Activated T-cell treated with anti-CD3 and anti-CD28 coated beads, Interleukin-2, amount 50 U/mL, for 72 hours (primary cell): ENCODE measurements around the gene DLX1. TPM values are rescaled to one million over a fixed set of nuclear protein-coding genes. Genes with fewer than 3 reads are reported as not detected.
"Not testable (repeated sequence)": the region's sequence is repeated elsewhere in the genome, so short reads cannot be mapped to it uniquely, and the experiment has no call there.

Experiments used
- ATAC-seq, 2 donors: fragments of 150-1000 bp; cut with Tn5 transposase; replicated peaks in 1 of 2; 2 replicates each; pipeline ENCODE4 v1.10.0; 2021; ENCODE audit warnings: moderate library complexity in 2 of 2, mild to moderate bottlenecking in 1 of 2
- DNase-seq, 2 donors: peaks; one replicate each; pipeline ENCODE4 v3.0.0; 2021 to 2022; ENCODE audit warnings: mixed read lengths in 1 of 2
- H3K27ac Mint-ChIP-seq: one replicate; pipeline ENCODE4 v1.8.0; 2022; ENCODE audit warnings: mild to moderate bottlenecking, moderate library complexity, mixed read lengths
- H3K27me3 Mint-ChIP-seq: one replicate; pipeline ENCODE4 v1.8.0; 2022; ENCODE audit warnings: low read depth, mixed read lengths
- H3K36me3 Mint-ChIP-seq, 2 donors: one replicate each; pipeline ENCODE4 v1.8.0; 2022; ENCODE audit warnings: mixed read lengths in 2 of 2, mild to moderate bottlenecking in 1 of 2; ENCODE audit not compliant: insufficient read depth in 2 of 2
- H3K4me1 Mint-ChIP-seq: one replicate; pipeline ENCODE4 v1.8.0; 2022; ENCODE audit warnings: low read depth, mixed read lengths
- H3K4me3 Mint-ChIP-seq, 2 donors: one replicate each; pipeline ENCODE4 v1.8.0; 2022; ENCODE audit warnings: mild to moderate bottlenecking in 2 of 2, mixed read lengths in 2 of 2, moderate library complexity in 2 of 2
- H3K9me3 Mint-ChIP-seq, 2 donors: one replicate each; pipeline ENCODE4 v1.8.0; 2022; ENCODE audit warnings: mixed read lengths in 2 of 2
- total RNA-seq, 2 donors: library from RNA; stranded (reverse); gene quantifications; one replicate each; pipeline ENCODE4 v1.2.3, GENCODE V29; 2022

The DLX1 gene
- total RNA-seq, 2 donors from 2014 or later: 0.24 TPM; not detected in 1

DNA sequence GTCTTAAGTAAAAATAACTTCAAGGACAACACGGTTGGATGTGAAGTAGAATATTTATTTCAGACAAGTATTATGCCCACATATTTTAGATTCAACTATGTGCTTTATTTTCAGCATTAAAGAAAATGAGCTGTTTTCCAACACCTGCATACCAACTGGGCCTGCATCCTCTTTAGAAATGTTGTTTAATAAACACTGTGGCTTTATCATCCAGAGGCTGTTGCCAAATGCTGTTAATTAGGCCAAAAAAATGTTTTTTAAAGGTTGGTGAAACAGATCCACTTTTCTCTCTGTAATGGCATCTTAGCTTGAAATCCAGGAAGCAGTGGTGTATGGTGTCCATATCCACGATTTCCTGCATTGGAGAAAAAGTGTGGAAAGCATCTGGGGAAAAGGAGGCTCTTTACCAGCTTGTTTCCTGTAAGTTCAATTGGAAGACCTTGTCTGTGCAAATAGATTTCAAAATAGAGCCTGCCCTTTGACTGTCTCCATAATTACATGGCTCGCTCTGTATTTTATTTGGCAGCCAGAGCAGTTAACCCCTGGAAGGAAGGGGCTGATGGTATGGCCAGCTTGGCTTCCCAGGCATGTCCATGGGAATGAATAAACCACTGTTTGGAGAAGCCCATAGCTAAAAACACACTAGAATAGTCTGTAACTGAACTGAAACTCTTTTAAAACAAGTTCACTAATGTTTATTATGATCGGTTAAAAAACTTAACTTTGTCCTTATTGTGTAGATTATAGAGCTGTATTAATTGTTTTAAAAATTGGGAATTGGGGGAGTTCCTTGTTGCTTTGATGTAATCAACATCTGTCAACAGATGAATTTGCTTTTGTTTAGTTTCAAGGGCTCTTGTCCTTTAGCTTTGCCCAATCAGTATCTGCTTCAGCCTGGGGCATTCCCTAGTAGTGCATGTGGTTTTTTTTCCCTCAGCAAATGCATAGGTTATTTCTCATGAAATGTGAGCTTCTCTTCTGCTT, 33.0 kb upstream of the DLX1 start:
- ATAC-seq (no peak), DNase-seq (no peak)
- no peaks in the 10 kb centered on the region for H3K27me3 Mint-ChIP-seq
- H3K4me1 Mint-ChIP-seq: peaks cover 7% of the 10 kb centered on the region
- H3K36me3 Mint-ChIP-seq: peaks cover 0 to 2% of the 10 kb centered on the region in 2 donors
- H3K4me3 Mint-ChIP-seq: no peak overlapping the region
- no peaks in the 10 kb centered on the region for H3K9me3 Mint-ChIP-seq
- H3K27ac Mint-ChIP-seq: no peak overlapping the region

DNA sequence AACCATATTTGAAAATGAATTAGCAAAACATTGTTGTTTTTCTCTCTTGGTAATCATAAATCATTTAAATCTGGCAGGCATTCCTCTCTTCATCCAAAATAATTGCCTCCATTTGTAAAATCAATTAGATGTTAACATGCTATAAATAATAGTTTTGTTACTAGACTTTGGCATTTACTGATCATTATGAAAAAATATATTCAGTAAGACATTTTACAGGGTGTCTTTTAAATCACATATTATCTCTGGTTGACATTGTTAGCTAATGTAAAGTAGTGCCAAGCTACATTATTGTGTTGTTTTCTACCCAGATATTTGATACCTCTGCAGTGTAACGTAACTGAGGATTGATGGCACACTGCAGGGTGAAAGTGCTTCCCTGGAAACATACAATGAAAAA, 31.8 kb upstream of the DLX1 start:
- DNase-seq (no peak), ATAC-seq (no peak)
- no peaks in the 10 kb centered on the region for H3K9me3 Mint-ChIP-seq
- H3K4me3 Mint-ChIP-seq: no peak overlapping the region
- H3K4me1 Mint-ChIP-seq: peaks cover 7% of the 10 kb centered on the region
- no peaks in the 10 kb centered on the region for H3K27me3 Mint-ChIP-seq
- no peaks in the 10 kb centered on the region for H3K36me3 Mint-ChIP-seq
- no peak overlapping the region for H3K27ac Mint-ChIP-seq

DNA sequence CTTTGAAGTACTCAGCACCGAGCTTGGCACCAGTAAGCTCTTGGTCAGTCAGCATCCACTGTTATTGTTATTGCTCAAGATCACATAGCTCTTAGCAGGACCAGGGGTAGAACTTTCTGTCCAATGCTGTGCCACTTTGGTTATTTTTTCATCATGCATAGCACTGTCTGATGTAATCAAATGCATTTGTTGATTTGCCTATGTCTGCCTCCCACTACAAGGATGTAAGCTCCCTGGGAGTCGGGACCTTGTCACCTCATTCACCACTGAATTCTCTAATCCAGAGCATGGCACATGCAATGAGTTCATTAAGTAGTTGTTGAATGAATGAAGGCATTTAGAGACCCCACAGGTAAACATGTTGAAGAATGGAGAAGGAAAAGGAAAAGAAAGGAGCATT, 29.0 kb upstream of the DLX1 start:
- H3K4me1 Mint-ChIP-seq: peaks cover 7% of the 10 kb centered on the region
- no peaks in the 10 kb centered on the region for H3K27me3 Mint-ChIP-seq
- H3K36me3 Mint-ChIP-seq: no peaks in the 10 kb centered on the region
- no peaks in the 10 kb centered on the region for H3K9me3 Mint-ChIP-seq
- no peak overlapping the region for H3K27ac Mint-ChIP-seq
- DNase-seq (no peak), ATAC-seq (no peak)
- H3K4me3 Mint-ChIP-seq: no peak overlapping the region

DNA sequence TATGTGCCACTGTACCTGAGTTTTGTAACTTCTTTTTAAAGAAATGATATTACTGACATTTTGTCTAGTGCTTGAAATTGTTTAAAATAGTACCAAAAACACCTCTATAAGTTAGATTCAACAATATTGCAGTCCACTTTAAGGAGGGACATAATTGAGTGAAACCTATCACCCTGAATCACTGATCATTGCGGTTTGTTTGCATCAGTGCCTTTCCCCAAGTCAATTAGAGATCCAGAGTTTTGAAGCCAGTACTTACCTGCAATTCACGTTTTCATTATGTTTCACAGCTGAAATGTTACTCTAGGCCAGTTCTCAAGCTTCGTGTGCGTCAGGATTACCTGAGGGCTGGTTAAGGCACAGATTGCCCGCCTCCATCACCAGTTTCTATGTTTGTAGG, 26.6 kb upstream of the DLX1 start:
- Mint-ChIP-seq H3K4me1 (no peaks in the 10 kb centered on the region), H3K36me3 (no peaks in the 10 kb centered on the region), H3K9me3 (no peaks in the 10 kb centered on the region), H3K4me3 (no peak overlapping the region), H3K27me3 (no peaks in the 10 kb centered on the region), H3K27ac (no peak overlapping the region)
- ATAC-seq: no peak
- DNase-seq: no peak

DNA sequence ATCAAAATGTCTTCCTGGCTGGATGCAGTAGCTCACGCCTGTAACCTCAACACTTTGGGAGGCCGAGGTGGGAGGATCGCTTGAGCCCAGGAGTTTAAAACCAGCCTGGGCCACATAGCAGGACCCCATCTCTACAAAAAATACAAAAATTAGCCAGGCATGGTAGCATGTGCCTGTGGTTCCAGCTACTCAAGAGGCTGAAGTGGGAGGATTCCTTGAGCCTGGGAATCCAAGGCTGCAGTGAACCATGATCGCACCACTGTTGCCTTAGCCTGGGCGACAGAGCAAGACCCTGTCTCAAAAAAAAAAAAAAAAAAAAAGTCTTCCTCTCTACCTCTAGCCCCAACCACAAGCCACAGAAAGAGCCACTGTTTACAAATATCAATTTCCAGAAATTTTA, 25.2 kb upstream of the DLX1 start:
- ATAC-seq, H3K36me3 Mint-ChIP-seq, H3K4me3 Mint-ChIP-seq, DNase-seq, H3K27me3 Mint-ChIP-seq, H3K4me1 Mint-ChIP-seq, H3K27ac Mint-ChIP-seq, H3K9me3 Mint-ChIP-seq: not testable (repeated sequence)

DNA sequence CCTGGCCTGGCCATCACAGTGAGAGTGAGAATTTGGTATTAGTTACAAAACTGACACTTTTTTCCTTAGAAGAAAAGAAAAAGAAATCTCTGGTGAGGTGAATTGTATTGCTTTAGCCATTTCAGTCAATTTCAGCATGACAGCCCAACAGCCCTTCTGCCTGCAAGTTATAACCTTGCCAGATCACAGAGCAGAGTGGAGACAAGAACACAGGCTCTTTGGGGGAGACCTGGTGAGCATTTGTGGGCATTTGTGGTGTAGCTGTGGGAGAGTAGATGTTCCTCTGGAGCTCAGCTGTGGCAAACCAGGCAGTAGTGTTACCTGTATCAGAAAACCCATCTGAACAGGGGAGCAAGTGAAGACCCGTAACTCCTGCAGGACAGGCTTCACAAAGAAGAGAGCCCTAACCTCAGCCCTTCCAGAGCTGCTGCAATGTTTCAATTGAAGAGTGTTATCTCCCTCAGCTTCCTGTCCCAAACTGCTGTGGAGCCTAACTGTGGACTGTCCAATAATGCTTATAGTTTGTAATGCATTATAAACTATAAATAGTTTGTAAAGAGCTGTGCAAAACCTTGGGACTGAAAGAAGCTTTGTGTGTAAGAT, 22.8 kb upstream of the DLX1 start:
- no peaks in the 10 kb centered on the region for H3K36me3 Mint-ChIP-seq
- no peak overlapping the region for H3K4me3 Mint-ChIP-seq
- no peak overlapping the region for H3K27ac Mint-ChIP-seq
- no peaks in the 10 kb centered on the region for H3K9me3 Mint-ChIP-seq
- DNase-seq: no peak
- H3K4me1 Mint-ChIP-seq: no peaks in the 10 kb centered on the region
- H3K27me3 Mint-ChIP-seq: no peaks in the 10 kb centered on the region
- no peak for ATAC-seq

DNA sequence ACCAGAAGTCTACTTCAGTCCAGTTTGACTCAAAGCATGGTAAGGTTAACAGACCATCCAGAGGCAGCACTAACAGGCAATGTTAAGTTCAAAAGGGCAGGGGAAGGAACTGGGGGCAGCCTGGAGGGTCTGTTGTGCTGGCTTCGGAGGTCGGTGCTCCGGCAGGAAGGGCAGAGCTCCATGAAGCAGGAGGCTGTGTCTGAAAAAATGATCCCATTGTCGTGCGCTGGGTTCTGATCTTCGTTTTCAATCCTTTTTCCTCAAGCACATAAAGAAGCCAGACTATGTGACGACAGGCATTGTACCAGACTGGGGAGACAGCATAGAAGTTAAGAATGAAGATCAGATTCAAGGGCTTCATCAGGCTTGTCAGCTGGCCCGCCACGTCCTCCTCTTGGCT, 21.9 kb upstream of the DLX1 start:
- Mint-ChIP-seq H3K9me3 (no peaks in the 10 kb centered on the region), H3K4me3 (no peak overlapping the region)

DNA sequence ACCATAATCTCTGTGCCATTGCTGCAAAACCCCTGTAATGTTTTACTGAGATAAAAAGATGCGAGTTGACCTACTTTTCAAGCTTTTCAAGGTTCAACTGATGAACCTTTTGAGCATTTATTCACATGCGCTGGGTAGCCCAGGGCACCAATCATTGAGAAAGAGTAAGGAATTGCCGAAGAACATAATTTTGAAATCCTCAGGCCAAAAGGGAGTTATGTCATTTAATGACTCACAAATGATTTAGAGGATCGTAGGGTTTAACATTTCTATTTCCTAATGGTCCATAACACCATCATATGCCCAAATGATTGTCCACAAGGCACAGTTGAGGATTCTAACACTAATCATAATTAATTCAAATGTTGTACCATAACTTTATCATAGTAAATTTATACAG, 20.2 kb upstream of the DLX1 start:
- H3K4me3 Mint-ChIP-seq: no peak overlapping the region
- no peaks in the 10 kb centered on the region for H3K9me3 Mint-ChIP-seq
- ATAC-seq: no peak
- no peak for DNase-seq
- H3K27me3 Mint-ChIP-seq: no peaks in the 10 kb centered on the region
- H3K36me3 Mint-ChIP-seq: no peaks in the 10 kb centered on the region
- H3K4me1 Mint-ChIP-seq: no peaks in the 10 kb centered on the region
- H3K27ac Mint-ChIP-seq: no peak overlapping the region

More for the DNA sequence above, 21.9 kb upstream of the DLX1 start:
- no peak for DNase-seq
- Mint-ChIP-seq H3K27me3 (no peaks in the 10 kb centered on the region), H3K27ac (no peak overlapping the region), H3K4me1 (no peaks in the 10 kb centered on the region), H3K36me3 (no peaks in the 10 kb centered on the region)
- ATAC-seq: no peak

DNA sequence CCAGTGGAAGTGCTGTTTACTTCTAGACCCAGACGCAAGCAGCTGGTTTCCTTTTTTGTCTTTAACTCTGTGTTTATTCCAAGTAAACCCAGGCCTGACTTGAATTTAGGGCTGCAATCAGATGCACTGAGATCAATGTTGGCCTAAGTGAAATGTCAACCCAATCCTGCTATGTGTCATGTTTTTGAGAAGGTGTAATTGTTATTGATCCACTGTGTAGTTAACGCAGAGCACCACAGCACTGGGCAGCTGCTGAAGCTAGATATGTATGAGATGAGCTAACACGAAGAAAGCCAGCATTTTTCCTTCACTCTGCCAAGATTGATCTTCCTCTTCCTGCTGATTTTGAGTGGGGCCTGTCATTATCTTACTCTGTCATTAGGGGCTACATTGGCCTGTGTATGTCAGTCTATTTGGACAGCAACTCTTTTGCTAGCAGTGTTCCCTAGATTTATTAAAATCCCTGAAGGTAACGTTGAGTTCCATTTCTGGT, 18.9 kb upstream of the DLX1 start:
- ATAC-seq (no peak), DNase-seq (no peak)
- no peaks in the 10 kb centered on the region for H3K36me3 Mint-ChIP-seq
- H3K9me3 Mint-ChIP-seq: no peaks in the 10 kb centered on the region
- no peaks in the 10 kb centered on the region for H3K27me3 Mint-ChIP-seq
- no peak overlapping the region for H3K27ac Mint-ChIP-seq
- no peaks in the 10 kb centered on the region for H3K4me1 Mint-ChIP-seq
- H3K4me3 Mint-ChIP-seq: no peak overlapping the region

DNA sequence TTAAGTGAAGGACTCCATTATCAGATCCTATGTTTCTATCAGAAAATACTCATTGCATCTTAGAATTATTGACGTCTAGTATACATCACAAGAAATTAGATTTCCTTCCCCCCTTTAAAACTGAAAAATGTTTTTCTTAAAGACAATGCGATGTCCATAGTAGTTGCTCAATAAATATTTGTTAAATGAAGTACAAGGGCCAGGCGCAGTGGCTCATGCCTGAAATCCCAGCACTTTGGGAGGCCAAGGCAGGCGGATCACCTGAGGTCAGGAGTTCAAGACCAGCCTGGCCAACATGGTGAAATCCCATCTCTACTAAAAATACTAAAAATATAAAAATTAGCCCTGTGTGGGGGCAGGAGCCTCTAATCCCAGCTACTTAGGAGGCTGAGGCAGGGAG, 17.4 kb upstream of the DLX1 start:
- not testable (repeated sequence) for H3K9me3 Mint-ChIP-seq, H3K4me1 Mint-ChIP-seq, H3K27me3 Mint-ChIP-seq, H3K36me3 Mint-ChIP-seq, ATAC-seq, H3K4me3 Mint-ChIP-seq, DNase-seq, H3K27ac Mint-ChIP-seq

DNA sequence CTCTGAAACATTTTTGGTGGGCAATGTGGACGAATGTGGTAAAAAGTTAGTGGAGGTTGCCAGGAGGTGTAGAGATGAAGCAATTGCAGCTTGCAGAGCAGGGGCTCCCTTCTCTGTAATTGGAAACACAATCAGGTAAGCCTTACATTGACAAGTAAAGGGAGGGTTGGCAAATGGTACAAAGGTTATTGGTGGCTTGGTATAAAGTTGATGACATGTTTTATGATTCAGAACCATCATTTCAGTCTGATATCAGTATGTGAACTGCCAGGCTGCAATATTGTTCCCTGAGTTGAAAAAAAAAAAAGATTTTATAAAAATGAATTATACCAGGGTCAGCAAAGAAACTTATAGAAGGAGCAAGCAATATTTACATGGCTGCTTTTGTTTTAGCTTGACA, 14.4 kb upstream of the DLX1 start:
- no peak overlapping the region for H3K4me3 Mint-ChIP-seq
- no peaks in the 10 kb centered on the region for H3K9me3 Mint-ChIP-seq
- peaks cover 10% of the 10 kb centered on the region for H3K27me3 Mint-ChIP-seq
- DNase-seq: no peak
- peaks cover 0 to 4% of the 10 kb centered on the region in 2 donors for H3K36me3 Mint-ChIP-seq
- no peak for ATAC-seq
- no peaks in the 10 kb centered on the region for H3K4me1 Mint-ChIP-seq
- H3K27ac Mint-ChIP-seq: no peak overlapping the region

DNA sequence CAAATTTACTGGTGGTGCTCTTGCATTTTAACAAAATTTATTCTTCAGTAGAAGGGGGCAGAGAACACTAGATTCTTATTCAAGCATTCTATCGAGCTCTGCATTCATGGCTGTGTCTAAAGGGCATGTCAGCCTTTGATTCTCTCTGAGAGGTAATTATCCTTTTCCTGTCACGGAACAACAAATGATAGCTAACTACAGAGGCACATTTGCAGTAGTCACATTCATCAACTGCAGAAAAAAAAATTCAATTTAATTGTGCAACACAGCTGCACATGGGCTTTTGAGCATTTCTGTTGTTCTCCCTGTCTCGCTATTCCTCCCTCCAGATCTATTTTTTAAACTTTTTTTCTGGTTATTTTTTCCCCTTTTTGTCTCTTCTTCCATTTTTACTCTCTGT, 13.0 kb upstream of the DLX1 start:
- H3K27me3 Mint-ChIP-seq: peaks cover 10% of the 10 kb centered on the region
- H3K4me3 Mint-ChIP-seq: no peak overlapping the region
- no peaks in the 10 kb centered on the region for H3K4me1 Mint-ChIP-seq
- ATAC-seq (no peak), DNase-seq (no peak)
- H3K9me3 Mint-ChIP-seq: no peaks in the 10 kb centered on the region
- no peak overlapping the region for H3K27ac Mint-ChIP-seq
- H3K36me3 Mint-ChIP-seq: peaks cover 0 to 4% of the 10 kb centered on the region in 2 donors

DNA sequence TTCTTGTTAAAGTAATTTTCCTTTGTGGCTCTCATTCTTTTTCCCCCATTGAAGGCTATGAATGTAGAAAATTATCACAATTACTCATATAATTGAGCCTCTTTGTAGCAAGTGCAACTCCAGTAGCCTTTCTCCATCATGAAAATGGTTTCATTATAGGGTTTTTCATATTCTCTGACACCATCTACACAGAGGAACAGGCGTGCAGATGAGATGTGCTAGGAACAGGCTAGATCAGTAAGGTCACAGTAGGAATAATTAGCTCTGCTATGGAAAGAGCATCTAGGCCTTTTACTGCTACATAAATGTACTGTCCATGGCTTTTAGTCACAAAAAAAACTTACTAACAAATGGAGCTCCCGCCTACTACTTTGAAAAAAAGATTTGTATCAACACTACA, 12.6 kb upstream of the DLX1 start:
- H3K4me3 Mint-ChIP-seq: no peak overlapping the region
- peaks cover 10% of the 10 kb centered on the region for H3K27me3 Mint-ChIP-seq
- no peaks in the 10 kb centered on the region for H3K9me3 Mint-ChIP-seq
- H3K4me1 Mint-ChIP-seq: no peaks in the 10 kb centered on the region
- DNase-seq: no peak
- no peak for ATAC-seq
- peaks cover 0 to 4% of the 10 kb centered on the region in 2 donors for H3K36me3 Mint-ChIP-seq
- no peak overlapping the region for H3K27ac Mint-ChIP-seq
